Natural killer cell (primary cell): ENCODE data around the gene L3MBTL4. TPM values are rescaled to one million over a fixed set of nuclear protein-coding genes. Genes with fewer than 3 reads are reported as not detected.

ENCODE experiments used
- ATAC-seq, 3 donors: fragments of 150-1000 bp in 2 of 3; fragments of 200-7000 bp in 1 of 3; cut with Tn5 transposase; 1 replicate in 1 of 3; 2 replicates in 2 of 3; pipeline ENCODE4 v1.10.0; 2021; ENCODE audit warnings: mild to moderate bottlenecking in 2 of 3, moderate library complexity in 2 of 3
- DNase-seq, 2 donors: peaks; one replicate each; pipeline versions ENCODE4 v3.0.0 to v3.0.0-alpha.2; 2013 to 2021; ENCODE audit warnings: mixed read lengths in 1 of 2
- H3K27ac ChIP-seq: one replicate; pipeline ENCODE4 v1.5.1; 2013; ENCODE audit warnings: mild to moderate bottlenecking, low read length
- H3K27me3 ChIP-seq: one replicate; pipeline ENCODE4 v1.6.1; 2013; ENCODE audit warnings: low read length; ENCODE audit not compliant: control insufficient read depth, insufficient read depth
- H3K36me3 ChIP-seq: one replicate; pipeline ENCODE4 v1.6.1; 2013; ENCODE audit warnings: low read length; ENCODE audit not compliant: control insufficient read depth, insufficient read depth
- H3K4me1 ChIP-seq: one replicate; pipeline ENCODE4 v1.6.1; 2013; ENCODE audit warnings: low read length; ENCODE audit not compliant: control insufficient read depth, insufficient read depth
- H3K4me3 ChIP-seq: one replicate; pipeline ENCODE4 v1.5.1; 2013; ENCODE audit warnings: low read length
- H3K9me3 ChIP-seq: one replicate; pipeline ENCODE4 v1.6.1; 2013; ENCODE audit warnings: low read length; ENCODE audit not compliant: control insufficient read depth, insufficient read depth
- H3K27ac Mint-ChIP-seq, 2 donors: one replicate each; pipeline ENCODE4 v1.8.0; 2022; ENCODE audit warnings: mild to moderate bottlenecking in 2 of 2, mixed read lengths in 2 of 2, moderate library complexity in 1 of 2
- H3K27me3 Mint-ChIP-seq, 2 donors: one replicate each; pipeline ENCODE4 v1.8.0; 2022; ENCODE audit warnings: low read depth in 2 of 2, mixed read lengths in 2 of 2
- H3K36me3 Mint-ChIP-seq: one replicate; pipeline ENCODE4 v1.8.0; 2022; ENCODE audit warnings: mixed read lengths
- H3K4me1 Mint-ChIP-seq, 2 donors: one replicate each; pipeline ENCODE4 v1.8.0; 2022; ENCODE audit warnings: mixed read lengths in 2 of 2
- H3K4me3 Mint-ChIP-seq: one replicate; pipeline ENCODE4 v1.8.0; 2022; ENCODE audit warnings: mild to moderate bottlenecking, moderate library complexity, mixed read lengths
- H3K9me3 Mint-ChIP-seq, 2 donors: one replicate each; pipeline ENCODE4 v1.8.0; 2022; ENCODE audit warnings: mixed read lengths in 2 of 2
- CTCF ChIP-seq: fragments of 200-600 bp; IDR thresholded peaks from one replicate; pipeline ENCODE4 v1.8.0; 2022; ENCODE audit warnings: antibody characterized with exemption
- WGBS: methylation state at CpG from one replicate; pipeline ENCODE4 v1.1.7; 2013; ENCODE audit warnings: missing lambda C conversion rate; ENCODE audit not compliant: insufficient coverage; 5-methylcytosine and 5-hydroxymethylcytosine counted together
- intact Hi-C: fragments of 100-400 bp; cut with micrococcal nuclease; formaldehyde crosslinking; loops from one replicate; pipeline ENCODE4 v1.14.2; 2022
- total RNA-seq, 4 donors: library from RNA; stranded (reverse); fragments of 120-200 nt in 1 of 4; gene quantifications; one replicate each; pipeline versions ENCODE4 v1.2.3 to v1.2.4, GENCODE V29; 2013 to 2022

The L3MBTL4 gene
- total RNA-seq, 3 donors from 2014 or later (not counting 1 experiment from before 2014, with no cell fraction given) = 27.9 to 34.2 (median 30.0) TPM

GRCh38 chr18:6367208-6367607 lies 47.5 kb downstream of the L3MBTL4 start:
- Histone ChIP-seq H3K9me3 (peaks cover 3% of the 10 kb centered on the region), H3K4me3 (no peak overlapping the region), H3K27ac (no peak overlapping the region), H3K27me3 (no peaks in the 10 kb centered on the region), H3K4me1 (no peaks in the 10 kb centered on the region), H3K36me3 (no peaks in the 10 kb centered on the region)
- intact Hi-C loops = no loop called here
- Mint-ChIP-seq H3K27me3 (no peaks in the 10 kb centered on the region), H3K27ac (no peak overlapping the region), H3K4me1 (peaks cover 35 to 40% of the 10 kb centered on the region in 2 donors), H3K9me3 (no peaks in the 10 kb centered on the region), H3K36me3 (no peaks in the 10 kb centered on the region), H3K4me3 (no peak overlapping the region)
- TF ChIP-seq CTCF = no peak
- DNase-seq (no peak), ATAC-seq (no peak)
- WGBS = 91% methylated on average over 3 of the region's 3 CpGs

- Mint-ChIP-seq H3K4me1 (peaks cover 38 to 42% of the 10 kb centered on the region in 2 donors), H3K27ac (no peak overlapping the region), H3K4me3 (no peak overlapping the region), H3K9me3 (no peaks in the 10 kb centered on the region), H3K36me3 (no peaks in the 10 kb centered on the region), H3K27me3 (no peaks in the 10 kb centered on the region)
- H3K4me1 ChIP-seq = no peaks in the 10 kb centered on the region
- no peak for TF ChIP-seq CTCF
- no peak for DNase-seq
- H3K9me3 ChIP-seq = peaks cover 3% of the 10 kb centered on the region
- no peak overlapping the region for H3K4me3 ChIP-seq
- H3K36me3 ChIP-seq = no peaks in the 10 kb centered on the region
- H3K27me3 ChIP-seq = no peaks in the 10 kb centered on the region
- 86% methylated on average over 3 of the region's 4 CpGs for WGBS
- intact Hi-C loops = no loop called here
- no peak overlapping the region for H3K27ac ChIP-seq
- no peak for ATAC-seq
These were observed 47.9 kb downstream of the L3MBTL4 start for GRCh38 chr18:6366776-6367175.

GRCh38 chr18:6365385-6365784 lies 49.3 kb downstream of the L3MBTL4 start:
- Histone ChIP-seq H3K27ac (no peak overlapping the region), H3K36me3 (no peaks in the 10 kb centered on the region), H3K27me3 (no peaks in the 10 kb centered on the region), H3K4me1 (no peaks in the 10 kb centered on the region), H3K4me3 (no peak overlapping the region), H3K9me3 (no peaks in the 10 kb centered on the region)
- DNase-seq = no peak
- intact Hi-C loops = no loop called here
- Mint-ChIP-seq H3K36me3 (no peaks in the 10 kb centered on the region), H3K4me1 (peaks cover 48 to 51% of the 10 kb centered on the region in 2 donors), H3K9me3 (no peaks in the 10 kb centered on the region), H3K27me3 (no peaks in the 10 kb centered on the region), H3K27ac (peak overlapping the region in 1 of 2 donors; percentile 6), H3K4me3 (no peak overlapping the region)
- no peak for TF ChIP-seq CTCF
- no peak for ATAC-seq

GRCh38 chr18:6363216-6363615 lies 51.5 kb downstream of the L3MBTL4 start:
- intact Hi-C loops = no loop called here
- peak; percentile 41 to 64 (median 54) for ATAC-seq
- Mint-ChIP-seq H3K4me1 (peaks cover 54 to 62% of the 10 kb centered on the region in 2 donors), H3K27ac (peak overlapping the region in 1 of 2 donors; percentile 68), H3K4me3 (no peak overlapping the region), H3K9me3 (no peaks in the 10 kb centered on the region), H3K27me3 (no peaks in the 10 kb centered on the region), H3K36me3 (no peaks in the 10 kb centered on the region)
- TF ChIP-seq CTCF = no peak
- DNase-seq = no peak
- H3K9me3 ChIP-seq = no peaks in the 10 kb centered on the region
- no peaks in the 10 kb centered on the region for H3K27me3 ChIP-seq
- no peaks in the 10 kb centered on the region for H3K4me1 ChIP-seq
- no peak overlapping the region for H3K4me3 ChIP-seq
- no peak overlapping the region for H3K27ac ChIP-seq
- no peaks in the 10 kb centered on the region for H3K36me3 ChIP-seq
- 48% methylated on average over 5 of the region's 7 CpGs for WGBS
